ENCODE data around the gene ARRB2.

Gene ARRB2

GRCh38 chr17:4748686-4749085, 38.3 kb downstream of the ARRB2 start:
- H3K4me1 ChIP-seq, result no peaks in the 10 kb centered on the region
- H3K27me3 ChIP-seq, result peaks cover 32% of the 10 kb centered on the region
- H3K4me3 ChIP-seq (ENCODE audit: low read depth, low read length), result no peak overlapping the region
- no peak for DNase-seq
- no peak for TF ChIP-seq CTCF (IDR thresholded peaks at IDR 0.05; ENCODE audit: low read depth, low read length)
- H3K36me3 ChIP-seq, result no peaks in the 10 kb centered on the region
- no peaks in the 10 kb centered on the region for H3K9me3 ChIP-seq

GRCh38 chr17:4750606-4751005, 40.2 kb downstream of the ARRB2 start:
- Histone ChIP-seq H3K27me3 (peaks cover 43% of the 10 kb centered on the region), H3K9me3 (no peaks in the 10 kb centered on the region), H3K4me3 (ENCODE audit: low read depth, low read length) (no peak overlapping the region), H3K36me3 (no peaks in the 10 kb centered on the region), H3K4me1 (no peaks in the 10 kb centered on the region)
- no peak for TF ChIP-seq CTCF (IDR thresholded peaks at IDR 0.05; ENCODE audit: low read depth, low read length)
- no peak for DNase-seq

GRCh38 chr17:4751932-4752331, 41.5 kb downstream of the ARRB2 start:
- Histone ChIP-seq H3K36me3 (no peaks in the 10 kb centered on the region), H3K9me3 (no peaks in the 10 kb centered on the region), H3K27me3 (peaks cover 43% of the 10 kb centered on the region), H3K4me1 (no peaks in the 10 kb centered on the region), H3K4me3 (ENCODE audit: low read depth, low read length) (no peak overlapping the region)
- no peak for TF ChIP-seq CTCF (IDR thresholded peaks at IDR 0.05; ENCODE audit: low read depth, low read length)
- DNase-seq, result no peak

GRCh38 chr17:4753392-4753791, 43.0 kb downstream of the ARRB2 start:
- H3K36me3 ChIP-seq, result no peaks in the 10 kb centered on the region
- no peaks in the 10 kb centered on the region for H3K4me1 ChIP-seq
- no peak for DNase-seq
- H3K9me3 ChIP-seq, result no peaks in the 10 kb centered on the region
- no peak for TF ChIP-seq CTCF (IDR thresholded peaks at IDR 0.05; ENCODE audit: low read depth, low read length)
- H3K4me3 ChIP-seq (ENCODE audit: low read depth, low read length), result no peak overlapping the region
- H3K27me3 ChIP-seq, result peaks cover 45% of the 10 kb centered on the region

GRCh38 chr17:4759776-4760236, 49.4 kb downstream of the ARRB2 start:
- H3K4me1 ChIP-seq, result no peaks in the 10 kb centered on the region
- peaks cover 41% of the 10 kb centered on the region for H3K27me3 ChIP-seq
- DNase-seq, result no peak
- no peak for TF ChIP-seq CTCF (IDR thresholded peaks at IDR 0.05; ENCODE audit: low read depth, low read length)
- no peaks in the 10 kb centered on the region for H3K9me3 ChIP-seq
- no peaks in the 10 kb centered on the region for H3K36me3 ChIP-seq
- no peak overlapping the region for H3K4me3 ChIP-seq (ENCODE audit: low read depth, low read length)

GRCh38 chr17:4764595-4764994, 54.2 kb downstream of the ARRB2 start:
- Histone ChIP-seq H3K4me3 (ENCODE audit: low read depth, low read length) (no peak overlapping the region), H3K9me3 (no peaks in the 10 kb centered on the region), H3K27me3 (peaks cover 26% of the 10 kb centered on the region), H3K36me3 (no peaks in the 10 kb centered on the region), H3K4me1 (no peaks in the 10 kb centered on the region)
- TF ChIP-seq CTCF (IDR thresholded peaks at IDR 0.05; ENCODE audit: low read depth, low read length), result no peak
- DNase-seq, result no peak
